T-cell (primary cell): ENCODE measurements around the gene PRKAG2. TPM values are rescaled to one million over a fixed set of nuclear protein-coding genes. Genes with fewer than 3 reads are reported as not detected.

Source experiments
- ATAC-seq, 4 experiments: fragments of 200-7000 bp in 3 of 4; fragments of 150-1000 bp in 1 of 4; cut with Tn5 transposase; replicated peaks in 1 of 4; 1 replicate in 3 of 4; 2 replicates in 1 of 4; pipeline ENCODE4 v1.10.0; 2021; ENCODE audit warnings: moderate library complexity in 3 of 4, mild to moderate bottlenecking in 2 of 4, moderate number of reproducible peaks in 1 of 4
- CTCF ChIA-PET, 2 donors: fragments of 300-600 bp; sonication (Branson Sonifier 250); formaldehyde crosslinking; loops; one replicate each; lab custom pipeline; 2022; ENCODE audit warnings: antibody characterized with exemption in 2 of 2; lab: Charles Lee
- POLR2A ChIA-PET, 2 donors: fragments of 300-600 bp; sonication (Branson Sonifier 250); formaldehyde crosslinking; loops; one replicate each; lab custom pipeline; 2022; ENCODE audit warnings: antibody characterized with exemption in 2 of 2; lab: Charles Lee
- DNase-seq, 35 experiments: peaks; one replicate each; pipeline versions ENCODE4 v3.0.0 to v3.0.0-alpha.2; 2013 to 2023
- H3K27ac ChIP-seq: one replicate; pipeline ENCODE4 v1.5.1; 2013; ENCODE audit warnings: low read length
- H3K27me3 ChIP-seq, 2 experiments: replicated peaks in 1 of 2; 1 replicate in 1 of 2; 2 replicates in 1 of 2; pipeline versions ENCODE4 v1.6.1 to v1.7.0; 2013; ENCODE audit warnings: low read length in 1 of 2, mixed read lengths in 1 of 2; ENCODE audit not compliant: control insufficient read depth in 2 of 2, insufficient read depth in 2 of 2; ENCODE audit errors: extremely low read depth in 1 of 2
- H3K36me3 ChIP-seq, 2 donors: 1 replicate in 1 of 2; 2 replicates in 1 of 2; pipeline versions ENCODE4 v1.6.1 to v1.7.0; 2013; ENCODE audit warnings: low read length in 1 of 2; ENCODE audit not compliant: control insufficient read depth in 2 of 2, insufficient read depth in 1 of 2; ENCODE audit errors: extremely low read depth in 1 of 2
- H3K4me1 ChIP-seq, 2 experiments: 1 replicate in 1 of 2; 2 replicates in 1 of 2; pipeline versions ENCODE4 v1.6.1 to v1.7.0; 2013; ENCODE audit warnings: low read length in 2 of 2, mixed read lengths in 1 of 2; ENCODE audit not compliant: insufficient read depth in 2 of 2, control insufficient read depth in 1 of 2; ENCODE audit errors: extremely low read depth in 1 of 2
- H3K4me3 ChIP-seq, 2 donors: 1 replicate in 1 of 2; 2 replicates in 1 of 2; pipeline versions ENCODE4 v1.5.1 to v1.7.0; 2013; ENCODE audit warnings: mild to moderate bottlenecking in 2 of 2, low read length in 1 of 2, moderate library complexity in 1 of 2; ENCODE audit not compliant: control insufficient read depth in 1 of 2; ENCODE audit errors: extremely low read depth in 1 of 2
- H3K9me3 ChIP-seq: 2 replicates; pipeline ENCODE4 v1.7.0; 2013
- H3K27ac Mint-ChIP-seq, 2 donors: one replicate each; pipeline ENCODE4 v1.8.0; 2020 to 2021; ENCODE audit warnings: mild to moderate bottlenecking in 2 of 2, mixed read lengths in 2 of 2
- H3K27me3 Mint-ChIP-seq, 2 donors: one replicate each; pipeline ENCODE4 v1.8.0; 2021 to 2022; ENCODE audit warnings: mixed read lengths in 2 of 2
- H3K36me3 Mint-ChIP-seq: one replicate; pipeline ENCODE4 v1.8.0; 2021; ENCODE audit warnings: mixed read lengths
- H3K4me1 Mint-ChIP-seq, 3 donors: one replicate each; pipeline ENCODE4 v1.8.0; 2020 to 2022; ENCODE audit warnings: mixed read lengths in 3 of 3, mild to moderate bottlenecking in 1 of 3
- H3K4me3 Mint-ChIP-seq, 3 donors: one replicate each; pipeline ENCODE4 v1.8.0; 2020 to 2022; ENCODE audit warnings: mild to moderate bottlenecking in 3 of 3, mixed read lengths in 3 of 3, moderate library complexity in 3 of 3
- H3K9me3 Mint-ChIP-seq, 3 donors: one replicate each; pipeline ENCODE4 v1.8.0; 2020 to 2022; ENCODE audit warnings: mixed read lengths in 3 of 3
- WGBS: methylation state at CpG from one replicate; pipeline ENCODE4 v1.1.5; 2013; ENCODE audit warnings: missing lambda C conversion rate; ENCODE audit not compliant: insufficient coverage; 5-methylcytosine and 5-hydroxymethylcytosine counted together
- total RNA-seq, 35 experiments: library from RNA in 6 of 35; stranded (reverse) in 6 of 35; fragments of 120-200 nt in 1 of 35; gene quantifications; one replicate each; pipeline versions ENCODE4 v1.2.1 to v1.2.4 and lab custom pipeline; 2013 to 2026

PRKAG2 gene
- total RNA-seq, 5 donors from 2014 or later (not counting 1 experiment from before 2014, with no cell fraction given), result 43.0 to 59.9 (median 49.3) TPM

- Histone ChIP-seq H3K27me3 (peaks cover 0 to 35% of the 10 kb centered on the region in 2 experiments), H3K27ac (no peak overlapping the region), H3K9me3 (no peaks in the 10 kb centered on the region), H3K4me3 (no peak overlapping the region), H3K36me3 (no peaks in the 10 kb centered on the region), H3K4me1 (no peaks in the 10 kb centered on the region)
- DNase-seq (peak in 1 of 35 experiments; percentile 16), ATAC-seq (no peak)
- peaks cover 7 to 8% (median 8%) of the 10 kb centered on the region in 3 donors for H3K4me1 Mint-ChIP-seq
- WGBS, result 94% methylated on average over 9 of the region's 16 CpGs
- POLR2A ChIA-PET, result no interaction called here
- H3K27ac Mint-ChIP-seq, result no peak overlapping the region
- H3K4me3 Mint-ChIP-seq, result no peak overlapping the region
- CTCF ChIA-PET, result interaction anchor here in 1 of 2 donors (0.6 kb wide), 2 partner anchors 197 to 230 kb away, joined by 3 to 4 read pairs; no protein-coding TSS in a partner anchor
- H3K36me3 Mint-ChIP-seq, result no peaks in the 10 kb centered on the region
- H3K27me3 Mint-ChIP-seq, result peaks cover 17 to 20% of the 10 kb centered on the region in 2 donors
- H3K9me3 Mint-ChIP-seq, result no peaks in the 10 kb centered on the region
Observed at GRCh38 chr7:151923097-151923876, 46.4 kb upstream of the PRKAG2 start.

- no peaks in the 10 kb centered on the region for H3K9me3 ChIP-seq
- no peaks in the 10 kb centered on the region for H3K36me3 ChIP-seq
- no peaks in the 10 kb centered on the region for H3K9me3 Mint-ChIP-seq
- CTCF ChIA-PET, result no interaction called here
- no peak for DNase-seq
- H3K27ac Mint-ChIP-seq, result no peak overlapping the region
- POLR2A ChIA-PET, result no interaction called here
- no peak overlapping the region for H3K27ac ChIP-seq
- H3K4me1 Mint-ChIP-seq, result peaks cover 7 to 8% (median 8%) of the 10 kb centered on the region in 3 donors
- H3K27me3 ChIP-seq, result peaks cover 0 to 36% of the 10 kb centered on the region in 2 experiments
- H3K4me1 ChIP-seq, result no peaks in the 10 kb centered on the region
- no peak overlapping the region for H3K4me3 Mint-ChIP-seq
- peaks cover 17 to 20% of the 10 kb centered on the region in 2 donors for H3K27me3 Mint-ChIP-seq
- no peak overlapping the region for H3K4me3 ChIP-seq
- ATAC-seq, result no peak
- WGBS, result 63% methylated on average over 12 of the region's 13 CpGs
- H3K36me3 Mint-ChIP-seq, result no peaks in the 10 kb centered on the region
Observed at GRCh38 chr7:151921451-151921850, 44.5 kb upstream of the PRKAG2 start.

- Histone ChIP-seq H3K27me3 (peaks cover 0 to 36% of the 10 kb centered on the region in 2 experiments), H3K36me3 (no peaks in the 10 kb centered on the region), H3K4me3 (no peak overlapping the region), H3K27ac (no peak overlapping the region), H3K4me1 (no peaks in the 10 kb centered on the region), H3K9me3 (no peaks in the 10 kb centered on the region)
- H3K4me1 Mint-ChIP-seq, result peaks cover under 1 to 2% (median 2%) of the 10 kb centered on the region in 3 donors
- ATAC-seq (no peak), DNase-seq (no peak)
- CTCF ChIA-PET, result no interaction called here
- POLR2A ChIA-PET, result no interaction called here
- no peaks in the 10 kb centered on the region for H3K36me3 Mint-ChIP-seq
- WGBS, result 100% methylated on average over 1 of the region's 1 CpG
- H3K9me3 Mint-ChIP-seq, result no peaks in the 10 kb centered on the region
- H3K27ac Mint-ChIP-seq, result no peak overlapping the region
- peaks cover 17 to 20% of the 10 kb centered on the region in 2 donors for H3K27me3 Mint-ChIP-seq
- H3K4me3 Mint-ChIP-seq, result no peak overlapping the region
Observed at GRCh38 chr7:151920488-151920887, 43.6 kb upstream of the PRKAG2 start.

- no peak for ATAC-seq
Observed at GRCh38 chr7:151919595-151919994, 42.7 kb upstream of the PRKAG2 start.

GRCh38 chr7:151918510-151918843 lies 41.6 kb upstream of the PRKAG2 start:
- Histone ChIP-seq H3K4me1 (no peaks in the 10 kb centered on the region), H3K9me3 (no peaks in the 10 kb centered on the region), H3K27me3 (peaks cover 0 to 28% of the 10 kb centered on the region in 2 experiments), H3K36me3 (no peaks in the 10 kb centered on the region), H3K4me3 (no peak overlapping the region), H3K27ac (no peak overlapping the region)
- POLR2A ChIA-PET, result interaction anchor here in 1 of 2 donors (0.8 kb wide), 1 partner anchor 41 kb away, joined by 3 read pairs; no protein-coding TSS in a partner anchor
- ATAC-seq, result no peak
- peaks cover 9 to 13% (median 12%) of the 10 kb centered on the region in 3 donors for H3K9me3 Mint-ChIP-seq
- H3K4me3 Mint-ChIP-seq, result no peak overlapping the region
- H3K36me3 Mint-ChIP-seq, result peaks cover 3% of the 10 kb centered on the region
- 88% methylated on average over 4 of the region's 5 CpGs for WGBS
- H3K27me3 Mint-ChIP-seq, result peaks cover 16 to 17% of the 10 kb centered on the region in 2 donors
- no peak overlapping the region for H3K27ac Mint-ChIP-seq
- H3K4me1 Mint-ChIP-seq, result no peaks in the 10 kb centered on the region
- DNase-seq, result no peak
- CTCF ChIA-PET, result no interaction called here

More at GRCh38 chr7:151919595-151919994, 42.7 kb upstream of the PRKAG2 start:
- Mint-ChIP-seq H3K4me3 (no peak overlapping the region), H3K27ac (no peak overlapping the region), H3K36me3 (no peaks in the 10 kb centered on the region), H3K9me3 (peaks cover 2 to 6% (median 6%) of the 10 kb centered on the region in 3 donors), H3K4me1 (no peaks in the 10 kb centered on the region), H3K27me3 (peaks cover 17 to 20% of the 10 kb centered on the region in 2 donors)
- ChIA-PET CTCF (no interaction called here), POLR2A (no interaction called here)
- H3K4me1 ChIP-seq, result no peaks in the 10 kb centered on the region
- no peaks in the 10 kb centered on the region for H3K9me3 ChIP-seq
- 90% methylated on average over 8 of the region's 8 CpGs for WGBS
- H3K36me3 ChIP-seq, result no peaks in the 10 kb centered on the region
- H3K27ac ChIP-seq, result no peak overlapping the region
- peaks cover 0 to 36% of the 10 kb centered on the region in 2 experiments for H3K27me3 ChIP-seq
- no peak overlapping the region for H3K4me3 ChIP-seq
- DNase-seq, result no peak

- WGBS, result 59% methylated on average over 6 of the region's 10 CpGs
- Mint-ChIP-seq H3K9me3 (peaks cover 9 to 13% (median 12%) of the 10 kb centered on the region in 3 donors), H3K27me3 (peaks cover 13 to 17% of the 10 kb centered on the region in 2 donors), H3K4me3 (no peak overlapping the region), H3K27ac (no peak overlapping the region), H3K4me1 (no peaks in the 10 kb centered on the region), H3K36me3 (peaks cover 3% of the 10 kb centered on the region)
- H3K27me3 ChIP-seq, result peaks cover 0 to 27% of the 10 kb centered on the region in 2 experiments
- H3K4me1 ChIP-seq, result no peaks in the 10 kb centered on the region
- no peak for DNase-seq
- ChIA-PET POLR2A (interaction anchor here in 1 of 2 donors (0.8 kb wide), 1 partner anchor 42 kb away, joined by 3 read pairs; no protein-coding TSS in a partner anchor), CTCF (no interaction called here)
- no peak overlapping the region for H3K27ac ChIP-seq
- H3K4me3 ChIP-seq, result no peak overlapping the region
- no peak for ATAC-seq
- H3K9me3 ChIP-seq, result no peaks in the 10 kb centered on the region
- no peaks in the 10 kb centered on the region for H3K36me3 ChIP-seq
Observed at GRCh38 chr7:151917791-151918509, 41.0 kb upstream of the PRKAG2 start.
